ENCODE results near the gene MTG2. TPM values are rescaled to one million over a fixed set of nuclear protein-coding genes. Genes with fewer than 3 reads are reported as not detected.
A peak's percentile ranks its signal among the peaks of the same experiment; 100 is the strongest.

The MTG2 gene
- total RNA-seq, 1 donor from 2014 or later, result 31.5 TPM

DNA sequence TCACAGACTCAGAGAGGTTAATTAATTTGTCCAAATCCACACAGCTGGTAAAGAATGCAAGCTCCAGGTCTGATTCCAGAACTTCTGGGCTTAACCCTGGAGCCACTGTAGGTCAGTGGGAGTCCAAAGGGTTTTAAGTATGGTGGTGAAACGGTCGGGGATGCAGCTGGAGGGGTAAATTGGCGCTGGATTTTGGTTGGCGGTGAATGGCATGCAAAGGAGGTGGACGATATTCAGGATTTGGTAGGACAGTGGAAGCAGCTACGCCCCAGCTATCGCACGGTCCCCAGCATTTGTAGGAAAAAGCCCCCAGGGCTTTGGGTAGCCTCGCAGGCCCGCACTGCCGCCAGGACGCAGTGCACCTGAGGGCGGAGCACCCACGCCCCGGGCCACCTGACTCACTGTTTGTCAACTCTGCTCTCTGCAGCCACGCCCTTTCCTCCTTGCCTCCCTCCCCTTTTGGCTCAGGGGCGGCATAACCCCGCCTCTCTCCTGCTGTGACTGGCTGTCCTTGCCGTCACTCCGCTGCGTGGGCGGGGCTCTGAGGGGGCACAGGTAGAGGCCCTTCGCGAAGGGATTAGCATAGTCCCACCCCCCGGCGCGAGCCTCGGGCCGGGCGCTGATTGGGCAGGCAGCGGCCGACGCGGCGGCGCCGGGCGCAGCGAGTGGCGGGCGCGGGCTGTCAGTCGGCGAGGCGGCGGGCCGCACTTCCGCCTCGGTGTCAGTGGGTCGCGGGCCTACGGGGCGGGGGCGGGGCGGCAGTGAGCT is 55.2 kb downstream of the MTG2 start, which contains the start of gene OSBPL2:
OSBPL2 (plus strand) TSS at position 721 of the 768 bp plus-strand sequence. CDS start 17,664 bp downstream, outside the sequence.
- Mint-ChIP-seq H3K9me3 (ENCODE audit: unreplicated experiment) (peaks cover 3% of the 10 kb centered on the region), H3K36me3 (ENCODE audit: low read depth, unreplicated experiment) (peaks cover 11% of the 10 kb centered on the region), H3K4me1 (ENCODE audit: low read depth, unreplicated experiment) (peaks cover 10% of the 10 kb centered on the region), H3K27ac (ENCODE audit: unreplicated experiment) (peak within 1 kb of the TSS; percentile 66), H3K27me3 (ENCODE audit: low read depth, unreplicated experiment) (peaks cover 4% of the 10 kb centered on the region), H3K4me3 (ENCODE audit: unreplicated experiment) (peak within 1 kb of the TSS; percentile 92)
- Histone ChIP-seq H3K9me3 (ENCODE audit: insufficient read depth, low read depth, low read length) (peaks cover 3% of the 10 kb centered on the region), H3K4me2 (ENCODE audit: low read length) (peak within 1 kb of the TSS; percentile 86), H2AFZ (ENCODE audit: low read depth, low read length) (peak within 1 kb of the TSS; percentile 74), H3K9ac (ENCODE audit: low read length) (peak within 1 kb of the TSS; percentile 79), H4K20me1 (ENCODE audit: insufficient read depth, low read length) (peaks cover 40% of the 10 kb centered on the region), H3K79me2 (ENCODE audit: insufficient read depth, low read length) (peaks cover 40% of the 10 kb centered on the region), H3K27ac (ENCODE audit: low read depth, low read length) (no peak within 1 kb of the TSS), H3K4me1 (ENCODE audit: insufficient read depth, low read length) (peaks cover 9% of the 10 kb centered on the region), H3K36me3 (ENCODE audit: insufficient read depth, low read length) (no peaks in the 10 kb centered on the region), H3K4me3 (ENCODE audit: insufficient read depth, low read depth, low read length) (peak within 1 kb of the TSS; percentile 67), H3K27me3 (ENCODE audit: insufficient read depth, low read length) (no peaks in the 10 kb centered on the region)
- FAIRE-seq (no peak), DNase-seq (ENCODE audit: low read depth) (peak; percentile 89)
- TF ChIP-seq, protein P1, sequence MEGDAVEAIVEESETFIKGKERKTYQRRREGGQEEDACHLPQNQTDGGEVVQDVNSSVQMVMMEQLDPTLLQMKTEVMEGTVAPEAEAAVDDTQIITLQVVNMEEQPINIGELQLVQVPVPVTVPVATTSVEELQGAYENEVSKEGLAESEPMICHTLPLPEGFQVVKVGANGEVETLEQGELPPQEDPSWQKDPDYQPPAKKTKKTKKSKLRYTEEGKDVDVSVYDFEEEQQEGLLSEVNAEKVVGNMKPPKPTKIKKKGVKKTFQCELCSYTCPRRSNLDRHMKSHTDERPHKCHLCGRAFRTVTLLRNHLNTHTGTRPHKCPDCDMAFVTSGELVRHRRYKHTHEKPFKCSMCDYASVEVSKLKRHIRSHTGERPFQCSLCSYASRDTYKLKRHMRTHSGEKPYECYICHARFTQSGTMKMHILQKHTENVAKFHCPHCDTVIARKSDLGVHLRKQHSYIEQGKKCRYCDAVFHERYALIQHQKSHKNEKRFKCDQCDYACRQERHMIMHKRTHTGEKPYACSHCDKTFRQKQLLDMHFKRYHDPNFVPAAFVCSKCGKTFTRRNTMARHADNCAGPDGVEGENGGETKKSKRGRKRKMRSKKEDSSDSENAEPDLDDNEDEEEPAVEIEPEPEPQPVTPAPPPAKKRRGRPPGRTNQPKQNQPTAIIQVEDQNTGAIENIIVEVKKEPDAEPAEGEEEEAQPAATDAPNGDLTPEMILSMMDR (IDR thresholded peaks at IDR 0.05; ENCODE audit: insufficient read depth, low read depth, low read length), result no peak
- TF ChIP-seq EZH2 (IDR thresholded peaks at IDR 0.05; ENCODE audit: insufficient read depth, low read length), result no peak

DNA sequence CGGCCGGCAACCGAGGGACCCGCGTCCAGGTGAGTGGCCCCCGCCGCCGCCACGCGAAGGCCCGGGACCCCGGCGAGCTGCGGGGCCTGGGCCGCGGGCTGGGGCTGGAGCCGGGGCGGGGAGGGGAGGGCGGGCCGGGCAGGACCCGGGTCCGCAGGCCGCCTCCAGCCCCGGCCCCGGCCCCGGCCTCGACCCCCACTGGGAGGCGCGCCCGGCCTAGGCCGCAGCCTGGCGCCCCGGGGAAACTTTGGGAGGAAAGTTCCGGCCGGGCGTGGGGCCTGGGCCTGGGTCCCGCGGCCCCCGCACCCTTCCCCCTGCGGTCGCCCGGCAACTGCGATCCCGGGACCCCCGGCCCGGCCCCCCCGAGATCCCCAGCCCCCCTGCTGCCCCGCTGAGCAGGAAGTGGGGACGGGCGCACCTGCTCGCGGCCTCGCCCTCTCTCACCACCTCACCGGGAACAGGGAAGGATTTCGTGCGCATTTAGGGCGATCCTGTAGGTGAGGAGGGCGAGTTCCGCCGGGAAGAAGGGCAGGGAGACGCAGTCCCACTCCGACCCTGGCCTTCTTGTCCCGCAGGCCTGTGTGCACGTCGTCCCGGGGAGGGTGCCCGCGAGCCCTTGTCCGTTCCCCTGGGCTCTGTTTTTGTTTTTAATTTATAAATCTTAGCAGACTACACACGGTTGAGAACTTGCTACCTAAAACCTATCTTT is 55.9 kb downstream of the MTG2 start:
- H3K27ac Mint-ChIP-seq (ENCODE audit: unreplicated experiment), result peak overlapping the region; percentile 66

More for the DNA sequence above, 55.9 kb downstream of the MTG2 start:
- H3K4me3 ChIP-seq (ENCODE audit: insufficient read depth, low read depth, low read length), result peak overlapping the region; percentile 67
- peaks cover 2% of the 10 kb centered on the region for H3K9me3 ChIP-seq (ENCODE audit: insufficient read depth, low read depth, low read length)
- H3K9ac ChIP-seq (ENCODE audit: low read length), result peak overlapping the region; percentile 79
- no peaks in the 10 kb centered on the region for H3K27me3 ChIP-seq (ENCODE audit: insufficient read depth, low read length)
- H3K79me2 ChIP-seq (ENCODE audit: insufficient read depth, low read length), result peaks cover 47% of the 10 kb centered on the region
- H3K4me3 Mint-ChIP-seq (ENCODE audit: unreplicated experiment), result peak overlapping the region; percentile 92
- H3K9me3 Mint-ChIP-seq (ENCODE audit: unreplicated experiment), result peaks cover 2% of the 10 kb centered on the region
- TF ChIP-seq, protein P1 (IDR thresholded peaks at IDR 0.05; ENCODE audit: insufficient read depth, low read depth, low read length), result no peak
- TF ChIP-seq EZH2 (IDR thresholded peaks at IDR 0.05; ENCODE audit: insufficient read depth, low read length), result no peak
- peaks cover 11% of the 10 kb centered on the region for H3K36me3 Mint-ChIP-seq (ENCODE audit: low read depth, unreplicated experiment)
- H3K4me2 ChIP-seq (ENCODE audit: low read length), result peak overlapping the region; percentile 86
- H3K27me3 Mint-ChIP-seq (ENCODE audit: low read depth, unreplicated experiment), result peaks cover under 1% of the 10 kb centered on the region
- peak overlapping the region; percentile 69 for H2AFZ ChIP-seq (ENCODE audit: low read depth, low read length)
- H3K27ac ChIP-seq (ENCODE audit: low read depth, low read length), result no peak overlapping the region
- FAIRE-seq (no peak), DNase-seq (ENCODE audit: low read depth) (no peak)
- H3K4me1 Mint-ChIP-seq (ENCODE audit: low read depth, unreplicated experiment), result peaks cover 10% of the 10 kb centered on the region
- H3K4me1 ChIP-seq (ENCODE audit: insufficient read depth, low read length), result peaks cover 9% of the 10 kb centered on the region
- peaks cover 46% of the 10 kb centered on the region for H4K20me1 ChIP-seq (ENCODE audit: insufficient read depth, low read length)
- no peaks in the 10 kb centered on the region for H3K36me3 ChIP-seq (ENCODE audit: insufficient read depth, low read length)

All from astrocyte (in vitro differentiated cells and primary cell).